ENCODE measurements around the gene TBXA2R. TPM values are rescaled to one million over a fixed set of nuclear protein-coding genes. Genes with fewer than 3 reads are reported as not detected.

Gene TBXA2R
- total and polyA plus RNA-seq, 2 of the 4 experiments (the other 2 are of a cell fraction), result 0.36 to 2.3 TPM

DNA sequence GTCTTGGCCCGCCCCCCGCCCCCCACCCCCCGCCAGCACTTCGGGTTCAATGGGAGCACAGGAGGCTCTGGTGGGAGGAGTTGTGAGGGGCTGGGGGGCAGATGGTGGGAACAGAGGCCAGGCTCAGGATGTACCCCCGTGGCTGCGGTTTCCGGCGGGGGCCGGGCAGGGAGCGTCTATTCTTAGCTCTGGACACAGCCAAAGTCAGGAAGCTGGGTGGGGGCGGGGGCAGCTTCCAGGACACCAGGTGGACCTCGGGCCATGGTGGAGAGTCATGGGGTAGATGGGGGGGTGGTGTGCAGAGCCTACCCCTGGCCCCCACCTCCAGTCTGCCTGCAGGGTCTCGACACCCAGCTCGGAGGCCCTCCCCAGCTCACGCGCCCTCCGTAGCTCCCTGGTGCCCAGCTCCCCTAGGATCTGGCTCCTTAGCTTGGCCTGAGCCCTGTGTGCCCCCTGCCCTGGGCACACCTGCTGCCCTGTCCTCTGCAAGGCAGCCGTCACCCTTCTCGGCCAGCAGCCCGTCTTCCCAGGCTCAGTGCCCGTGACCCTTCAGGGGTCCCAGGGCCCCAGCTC, 2.2 kb upstream of the TBXA2R start:
- Histone ChIP-seq H2AK5ac (ENCODE audit: low read depth, low read length) (no peak overlapping the region), H3K9me3 (ENCODE audit: control insufficient read depth, insufficient read depth, low read length) (no peaks in the 10 kb centered on the region), H3K9me1 (ENCODE audit: insufficient read depth, low read length) (0 out of 2 replicates have a peak, but pooled peaks cover 6% of the 10 kb centered on the region), H3K4me2 (ENCODE audit: low read depth, low read length) (no peak overlapping the region), H3K23ac (ENCODE audit: low read depth, low read length) (no peak overlapping the region), H3K4me1 (ENCODE audit: control insufficient read depth, insufficient read depth, low read length) (peaks cover 11% of the 10 kb centered on the region), H4K5ac (ENCODE audit: low read depth, low read length) (no peak overlapping the region), H3K4ac (ENCODE audit: low read depth, low read length) (no peak overlapping the region), H3K27ac (ENCODE audit: insufficient read depth, low read length) (no peak overlapping the region), H2BK120ac (ENCODE audit: low read depth, low read length) (no peak overlapping the region), H4K91ac (ENCODE audit: insufficient read depth, low read depth, low read length) (no peak overlapping the region), H3K27me3 (ENCODE audit: control insufficient read depth, insufficient read depth, low read length) (no peaks in the 10 kb centered on the region), H3K4me3 (ENCODE audit: insufficient read depth, low read depth, low read length) (no peak overlapping the region), H3K36me3 (ENCODE audit: control insufficient read depth, insufficient read depth, low read length) (peaks cover 28% of the 10 kb centered on the region), H2AFZ (replicated peaks; ENCODE audit: low read length, poor library complexity) (no peak overlapping the region), H3K56ac (ENCODE audit: extremely low read depth, insufficient read depth, low read length) (no peak overlapping the region), H3K14ac (replicated peaks; ENCODE audit: low read depth, low read length) (no peak overlapping the region), H4K8ac (ENCODE audit: low read depth in 2 of 2, low read length in 2 of 2) (no peak overlapping the region), H2AK9ac (replicated peaks; ENCODE audit: low read depth, low read length, poor library complexity) (no peak overlapping the region), H3K9ac (ENCODE audit: low read depth, low read length) (no peak overlapping the region), H4K20me1 (ENCODE audit: insufficient read depth, low read length) (no peaks in the 10 kb centered on the region), H2BK20ac (ENCODE audit: low read depth, low read length) (no peak overlapping the region), H2BK15ac (ENCODE audit: low read depth, low read length) (no peak overlapping the region), H3K79me1 (ENCODE audit: low read depth in 1 of 2, low read length in 2 of 2) (peaks cover 7 to 17% of the 10 kb centered on the region in 2 experiments), H2BK5ac (ENCODE audit: low read depth, low read length, poor library complexity, severe bottlenecking) (no peak overlapping the region), H3K18ac (ENCODE audit: low read depth, low read length) (no peak overlapping the region)
- 74% methylated on average over 15 of the region's 21 CpGs; no CpG with 5 or more reads in 1 of the 2 experiments for WGBS, 2 experiments (ENCODE audit: extremely low coverage in 2 of 2, insufficient read length in 1 of 2)
- TF ChIP-seq POLR2A (IDR thresholded peaks at IDR 0.05; ENCODE audit: low read depth, low read length), result no peak
- in situ Hi-C loops (cut with MboI; ENCODE audit: low sequenced_read_pairs) (loop anchor here (25.0 kb wide), 1 partner anchor 297 kb away; no protein-coding TSS in a partner anchor), dilution Hi-C loops (cut with HindIII; ENCODE audit: low sequenced_read_pairs, unreplicated experiment) (no loop called here), intact Hi-C loops (cut with micrococcal nuclease) (no loop called here)
- ChIA-PET POLR2A (ENCODE audit: unreplicated experiment) (interaction anchor here (0.5 kb wide), 1 partner anchor 612 kb away, joined by 3 read pairs; no protein-coding TSS in a partner anchor), CTCF (no interaction called here)
- DNase-seq (no peak), ATAC-seq (ENCODE audit: low read depth) (no peak)
- no TSS peak for BruUV-seq (replicated peaks)
